DND-41 (cell line): ENCODE measurements around the gene ADAMTS9.
A peak's percentile ranks its signal among the peaks of the same experiment; 100 is the strongest.

Experiments
- ATAC-seq: fragments of 200-7000 bp; cut with Tn5 transposase; 3 replicates; pipeline ENCODE4 v1.9.1; 2021; ENCODE audit warnings: low read depth; ENCODE audit not compliant: insufficient read depth
- DNase-seq: peaks from one replicate; pipeline ENCODE4 v3.0.0-alpha.2; 2020
- H2AFZ ChIP-seq: 2 replicates; pipeline ENCODE4 v1.6.0; 2012; ENCODE audit warnings: low read depth, low read length
- H3K27ac ChIP-seq: 2 replicates; pipeline ENCODE4 v1.5.1; 2012; ENCODE audit warnings: low read length, inconsistent platforms
- H3K27me3 ChIP-seq: fragments of 200-600 bp; sonication (generic); 2 replicates; pipeline ENCODE4 v1.6.0; 2012; ENCODE audit warnings: low read length, mild to moderate bottlenecking, inconsistent platforms; ENCODE audit not compliant: insufficient read depth, poor library complexity
- H3K36me3 ChIP-seq: 2 replicates; pipeline ENCODE4 v1.5.1; 2012; ENCODE audit warnings: low read length, inconsistent platforms; ENCODE audit not compliant: insufficient read depth
- H3K4me1 ChIP-seq: 2 replicates; pipeline ENCODE4 v1.5.1; 2012; ENCODE audit warnings: mild to moderate bottlenecking, low read length; ENCODE audit not compliant: insufficient read depth
- H3K4me2 ChIP-seq: 2 replicates; pipeline ENCODE4 v1.6.0; 2012; ENCODE audit warnings: mild to moderate bottlenecking, moderate library complexity, low read length, inconsistent platforms; ENCODE audit not compliant: insufficient read depth
- H3K4me3 ChIP-seq, 2 experiments: fragments of 200-600 bp in 1 of 2; shearing (Covaris generic) in 1 of 2; 2 replicates each; pipeline ENCODE4 v1.5.1; 2012 to 2016; ENCODE audit warnings: inconsistent platforms in 2 of 2, low read length in 2 of 2, mild to moderate bottlenecking in 2 of 2, low read depth in 1 of 2, moderate library complexity in 1 of 2
- H3K79me2 ChIP-seq: 2 replicates; pipeline ENCODE4 v1.6.0; 2012; ENCODE audit warnings: low read length, inconsistent platforms; ENCODE audit not compliant: insufficient read depth
- H3K9ac ChIP-seq: 2 replicates; pipeline ENCODE4 v1.6.0; 2012; ENCODE audit warnings: low read depth, mild to moderate bottlenecking, inconsistent platforms, low read length, moderate library complexity
- H3K9me3 ChIP-seq: 2 replicates; pipeline ENCODE4 v1.5.1; 2012; ENCODE audit warnings: low read length, moderate library complexity, mild to moderate bottlenecking, inconsistent platforms; ENCODE audit not compliant: insufficient read depth, severe bottlenecking
- H4K20me1 ChIP-seq: 2 replicates; pipeline ENCODE4 v1.6.0; 2012; ENCODE audit warnings: low read length; ENCODE audit not compliant: insufficient read depth
- CTCF ChIP-seq: IDR thresholded peaks from 2 replicates; pipeline ENCODE4 v1.5.1; 2012; ENCODE audit warnings: borderline replicate concordance, low read length, moderate library complexity, mild to moderate bottlenecking; ENCODE audit not compliant: poor library complexity, severe bottlenecking; ENCODE audit errors: extremely low read depth
- EZH2 ChIP-seq: IDR thresholded peaks from 3 replicates; pipeline ENCODE4 v1.6.1; 2012; ENCODE audit warnings: borderline replicate concordance, low read depth, mild to moderate bottlenecking, moderate library complexity, low read length, inconsistent platforms; ENCODE audit not compliant: severe bottlenecking

ADAMTS9 gene

DNA sequence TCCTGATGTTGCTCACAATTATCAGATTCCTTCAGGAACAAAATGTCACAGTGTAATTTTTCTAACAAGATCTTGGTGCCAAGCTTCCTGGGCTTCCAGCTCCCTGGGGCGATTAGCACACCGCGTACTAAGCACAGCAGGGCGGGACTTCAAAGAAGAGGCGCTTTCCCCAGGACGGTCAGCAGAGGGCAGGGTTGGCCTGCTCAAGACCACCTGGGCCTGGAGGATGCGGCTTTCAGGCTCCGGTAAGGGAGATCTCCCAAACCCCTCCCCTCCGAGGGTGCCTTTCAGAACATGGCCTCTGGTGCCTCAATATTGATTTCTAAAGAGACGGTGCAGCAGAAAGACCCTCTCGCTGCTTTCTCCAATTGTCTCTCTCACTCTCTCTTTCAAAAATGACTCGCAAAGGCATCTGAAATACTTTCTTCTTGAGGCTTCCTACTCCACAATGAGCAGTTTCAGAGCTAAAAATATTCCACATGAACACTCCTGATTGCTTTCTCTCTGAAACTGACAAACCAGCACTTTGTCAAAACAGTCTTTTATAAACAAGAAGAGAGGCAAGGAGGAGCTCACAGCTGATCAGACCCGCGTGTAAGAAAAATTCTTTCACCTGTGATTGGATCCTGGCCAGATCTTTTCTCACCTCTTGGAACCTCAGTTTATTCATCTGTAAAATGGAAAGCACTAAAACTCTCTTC is 154.0 kb downstream of the ADAMTS9 start:
- Histone ChIP-seq H3K9me3 (no peaks in the 10 kb centered on the region), H3K79me2 (no peaks in the 10 kb centered on the region), H3K4me1 (no peaks in the 10 kb centered on the region), H3K9ac (no peak overlapping the region), H3K27ac (no peak overlapping the region), H4K20me1 (no peaks in the 10 kb centered on the region), H3K36me3 (no peaks in the 10 kb centered on the region), H3K27me3 (no peaks in the 10 kb centered on the region), H3K4me2 (no peak overlapping the region), H2AFZ (no peak overlapping the region), H3K4me3 (no peak overlapping the region)
- peak; percentile 99 for ATAC-seq
- TF ChIP-seq EZH2 (no peak), CTCF (peak; percentile 79)
- DNase-seq = peak; percentile 70

DNA sequence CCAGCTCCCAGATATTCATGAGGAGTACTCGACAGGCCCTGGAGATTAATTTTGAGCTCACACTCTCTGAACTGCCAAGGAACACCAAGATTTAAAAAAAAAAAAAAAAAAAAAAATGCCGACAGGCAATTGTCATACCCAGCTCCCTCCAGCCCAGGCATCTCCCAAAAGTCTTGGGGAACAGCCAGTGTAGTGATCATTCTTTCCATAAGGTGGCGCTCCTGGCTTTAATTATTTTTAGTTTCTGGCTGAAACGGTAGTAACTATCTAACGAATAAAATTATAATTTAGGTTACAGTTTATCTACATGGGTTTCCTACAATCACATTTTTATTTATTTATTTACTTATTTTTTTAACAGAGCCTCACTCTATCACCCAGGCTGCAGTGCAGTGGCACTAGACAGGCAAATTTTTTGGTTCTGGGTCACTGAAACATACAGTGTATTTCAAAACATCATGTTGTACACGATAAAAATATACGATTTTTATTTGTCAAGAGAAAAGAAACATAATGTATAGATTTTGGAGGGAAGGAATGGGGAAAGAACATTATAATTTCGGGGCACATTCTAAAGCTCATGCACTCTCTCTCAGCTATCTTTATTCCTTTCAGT is 157.3 kb downstream of the ADAMTS9 start:
- no peaks in the 10 kb centered on the region for H3K79me2 ChIP-seq
- H2AFZ ChIP-seq = no peak overlapping the region
- H3K9me3 ChIP-seq = no peaks in the 10 kb centered on the region
- H3K27me3 ChIP-seq = no peaks in the 10 kb centered on the region
- H3K27ac ChIP-seq = no peak overlapping the region
- no peaks in the 10 kb centered on the region for H4K20me1 ChIP-seq
- ATAC-seq (no peak), DNase-seq (peak; percentile 32)
- H3K4me3 ChIP-seq = no peak overlapping the region
- H3K9ac ChIP-seq = no peak overlapping the region
- no peak overlapping the region for H3K4me2 ChIP-seq
- H3K36me3 ChIP-seq = no peaks in the 10 kb centered on the region
- no peaks in the 10 kb centered on the region for H3K4me1 ChIP-seq
- TF ChIP-seq CTCF (peak; percentile 69), EZH2 (no peak)

DNA sequence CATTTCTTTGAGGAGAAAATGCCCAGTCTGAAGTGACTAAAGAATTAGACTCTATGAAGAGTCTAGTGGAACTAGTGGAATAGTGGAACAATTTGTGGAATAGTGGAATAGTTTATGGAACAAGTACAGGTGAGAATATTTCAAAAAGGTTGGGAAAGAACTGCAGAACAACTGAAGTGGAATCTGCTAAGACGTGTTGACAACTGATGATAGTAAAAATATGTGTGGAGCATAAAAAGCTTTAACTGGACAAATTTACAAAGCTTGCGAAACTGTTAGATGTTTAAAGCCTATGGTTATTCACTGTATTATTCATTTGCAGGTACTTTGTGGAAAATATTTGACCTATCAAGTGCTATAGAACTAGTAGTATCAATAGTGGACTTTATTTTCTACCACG is 164.5 kb downstream of the ADAMTS9 start:
- H3K27me3 ChIP-seq = no peaks in the 10 kb centered on the region
- no peaks in the 10 kb centered on the region for H3K79me2 ChIP-seq
- no peak overlapping the region for H3K4me2 ChIP-seq
- no peak overlapping the region for H3K9ac ChIP-seq
- DNase-seq (no peak), ATAC-seq (no peak)
- H2AFZ ChIP-seq = no peak overlapping the region
- no peaks in the 10 kb centered on the region for H3K9me3 ChIP-seq
- no peak overlapping the region for H3K4me3 ChIP-seq
- H3K4me1 ChIP-seq = no peaks in the 10 kb centered on the region
- H3K27ac ChIP-seq = no peak overlapping the region
- H3K36me3 ChIP-seq = no peaks in the 10 kb centered on the region
- TF ChIP-seq EZH2 = no peak
- TF ChIP-seq CTCF = no peak
- H4K20me1 ChIP-seq = no peaks in the 10 kb centered on the region
